ENCODE data around the gene PDPR.

Gene PDPR

DNA sequence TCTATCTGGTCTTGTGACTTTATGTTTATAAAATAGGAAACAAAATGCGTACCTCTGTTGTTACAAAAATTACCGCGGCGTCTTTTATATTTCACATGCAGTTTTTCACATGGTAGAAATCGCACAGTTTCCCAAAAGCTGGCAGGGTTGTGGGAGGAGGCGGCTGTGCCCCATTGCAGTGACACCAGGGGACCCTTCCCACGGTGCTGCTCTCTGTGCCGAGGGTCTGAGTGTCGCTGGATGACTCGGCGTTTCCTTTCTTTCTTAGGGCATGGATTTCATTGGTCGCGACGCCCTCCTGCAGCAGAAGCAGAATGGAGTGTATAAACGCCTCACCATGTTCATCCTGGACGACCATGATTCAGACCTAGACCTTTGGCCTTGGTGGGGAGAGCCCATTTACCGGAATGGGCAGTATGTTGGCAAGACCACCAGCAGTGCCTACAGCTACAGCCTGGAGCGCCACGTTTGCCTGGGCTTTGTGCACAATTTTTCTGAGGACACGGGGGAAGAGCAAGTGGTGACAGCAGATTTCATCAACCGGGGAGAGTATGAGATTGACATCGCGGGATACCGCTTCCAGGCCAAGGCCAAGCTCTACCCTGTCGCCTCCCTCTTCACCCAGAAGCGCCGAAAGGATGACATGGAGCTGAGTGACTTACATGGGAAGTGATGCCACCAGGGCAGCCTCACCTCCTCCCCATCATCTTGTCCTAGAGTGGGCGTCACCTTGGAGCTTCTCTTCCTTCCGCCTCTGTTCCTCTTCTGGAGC lies 42.3 kb downstream of the PDPR start:
- H3K27ac ChIP-seq, result no peak overlapping the region; the same call in 1 of the 2 replicates
- TF ChIP-seq, protein P1, sequence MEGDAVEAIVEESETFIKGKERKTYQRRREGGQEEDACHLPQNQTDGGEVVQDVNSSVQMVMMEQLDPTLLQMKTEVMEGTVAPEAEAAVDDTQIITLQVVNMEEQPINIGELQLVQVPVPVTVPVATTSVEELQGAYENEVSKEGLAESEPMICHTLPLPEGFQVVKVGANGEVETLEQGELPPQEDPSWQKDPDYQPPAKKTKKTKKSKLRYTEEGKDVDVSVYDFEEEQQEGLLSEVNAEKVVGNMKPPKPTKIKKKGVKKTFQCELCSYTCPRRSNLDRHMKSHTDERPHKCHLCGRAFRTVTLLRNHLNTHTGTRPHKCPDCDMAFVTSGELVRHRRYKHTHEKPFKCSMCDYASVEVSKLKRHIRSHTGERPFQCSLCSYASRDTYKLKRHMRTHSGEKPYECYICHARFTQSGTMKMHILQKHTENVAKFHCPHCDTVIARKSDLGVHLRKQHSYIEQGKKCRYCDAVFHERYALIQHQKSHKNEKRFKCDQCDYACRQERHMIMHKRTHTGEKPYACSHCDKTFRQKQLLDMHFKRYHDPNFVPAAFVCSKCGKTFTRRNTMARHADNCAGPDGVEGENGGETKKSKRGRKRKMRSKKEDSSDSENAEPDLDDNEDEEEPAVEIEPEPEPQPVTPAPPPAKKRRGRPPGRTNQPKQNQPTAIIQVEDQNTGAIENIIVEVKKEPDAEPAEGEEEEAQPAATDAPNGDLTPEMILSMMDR (conservative IDR thresholded peaks at IDR 0.05), result no peak

DNA sequence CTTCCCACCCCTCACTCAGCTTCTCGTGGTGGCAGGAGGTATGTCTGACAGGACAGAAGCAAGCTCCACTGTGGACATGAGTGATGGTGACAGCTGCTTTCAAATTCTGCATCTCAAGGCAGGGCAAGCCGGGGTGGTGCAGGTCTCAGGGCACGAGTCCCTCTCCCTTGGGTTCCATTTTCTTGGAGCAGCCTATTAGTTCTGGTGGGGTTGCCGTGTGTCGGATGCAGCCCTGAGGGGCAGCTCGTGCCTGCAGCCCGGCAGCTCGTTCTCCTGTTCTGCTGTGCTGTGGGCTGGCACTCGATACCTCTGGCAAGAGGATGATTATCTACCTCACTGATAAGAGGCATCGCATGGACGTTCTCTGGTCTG lies 43.0 kb downstream of the PDPR start:
- H3K27ac ChIP-seq, result no peak overlapping the region
- TF ChIP-seq, protein P1 (conservative IDR thresholded peaks at IDR 0.05), result no peak

- no peak overlapping the region for H3K27ac ChIP-seq
- TF ChIP-seq, protein P1 (conservative IDR thresholded peaks at IDR 0.05), result no peak
These were observed 43.5 kb downstream of the PDPR start for GRCh38 chr16:70157477-70158260.

DNA sequence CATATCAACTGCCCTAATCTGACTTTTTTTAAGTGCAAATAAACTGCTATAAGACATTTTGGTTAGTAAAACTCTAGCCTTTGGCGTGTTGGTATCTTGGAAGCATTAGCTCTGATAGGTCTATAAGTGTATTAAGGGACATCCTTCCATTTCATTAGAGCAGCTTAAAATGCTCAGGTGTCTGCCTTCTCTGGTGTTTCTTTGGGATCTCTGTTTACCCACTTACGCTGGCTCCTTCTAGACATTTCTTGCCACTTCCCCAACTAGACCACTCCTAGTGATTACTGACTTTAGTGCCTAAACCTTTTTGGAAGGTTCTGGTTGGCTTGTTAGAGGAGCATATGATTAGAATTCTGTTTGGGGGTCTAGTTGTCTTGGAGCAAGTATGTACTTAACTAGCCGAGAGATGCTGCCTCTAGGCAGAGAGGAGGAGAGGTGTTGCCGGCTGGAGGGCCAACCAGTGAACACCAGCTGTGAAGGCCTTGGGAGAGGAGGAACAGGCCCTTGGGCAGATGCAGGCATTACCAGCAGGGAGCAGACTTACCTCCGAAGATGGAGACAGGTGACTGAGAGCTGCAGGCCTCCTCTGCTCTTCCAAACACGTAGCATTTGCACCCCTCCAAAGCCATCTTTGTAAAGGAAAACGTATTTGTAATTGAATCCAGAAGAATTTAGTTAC lies 44.3 kb downstream of the PDPR start:
- H3K27ac ChIP-seq, result no peak overlapping the region
- TF ChIP-seq, protein P1 (conservative IDR thresholded peaks at IDR 0.05), result no peak

GRCh38 chr16:70159355-70160348 lies 45.5 kb downstream of the PDPR start:
- TF ChIP-seq, protein P1 (conservative IDR thresholded peaks at IDR 0.05), result no peak
- H3K27ac ChIP-seq, result no peak overlapping the region

DNA sequence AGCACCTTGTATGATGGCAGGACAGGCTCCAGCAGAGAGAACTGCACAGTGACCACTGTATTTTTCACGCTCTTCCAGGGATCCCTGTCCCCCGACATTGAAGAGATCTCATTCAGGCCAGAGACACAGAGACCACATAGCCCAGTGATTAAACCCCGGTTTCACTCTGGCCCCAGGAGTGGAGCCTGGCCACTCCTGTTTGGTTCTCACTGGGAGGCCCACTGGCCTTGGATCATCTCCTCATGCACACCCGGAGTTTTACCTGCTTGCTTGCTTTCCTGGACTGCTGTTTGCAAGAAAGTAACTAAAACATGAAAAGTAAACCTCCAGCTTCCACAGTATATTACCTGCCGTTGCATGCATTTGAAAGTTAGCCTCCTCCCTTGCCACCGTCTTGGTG lies 46.3 kb downstream of the PDPR start:
- H3K27ac ChIP-seq, result no peak overlapping the region
- TF ChIP-seq, protein P1 (conservative IDR thresholded peaks at IDR 0.05), result no peak

Measured in VCaP (cell line).